Activated CD8-positive, alpha-beta T cell treated with anti-CD3 and anti-CD28 coated beads for 36 hours (primary cell): ENCODE data around the gene ZMIZ1. TPM values are rescaled to one million over a fixed set of nuclear protein-coding genes. Genes with fewer than 3 reads are reported as not detected.

ENCODE experiments used
- ATAC-seq: fragments of 200-7000 bp; cut with Tn5 transposase; one replicate; pipeline ENCODE4 v1.10.0; 2021; ENCODE audit warnings: mild to moderate bottlenecking, moderate library complexity
- CTCF ChIA-PET: fragments of 350-600 bp; sonication (Branson Sonifier 250); formaldehyde crosslinking; loops from one replicate; lab custom pipeline; 2021; ENCODE audit warnings: antibody characterized with exemption; lab: Charles Lee
- POLR2A ChIA-PET: fragments of 350-600 bp; sonication (Branson Sonifier 250); formaldehyde crosslinking; loops from one replicate; lab custom pipeline; 2021; ENCODE audit warnings: antibody characterized with exemption; lab: Charles Lee
- DNase-seq: peaks from one replicate; pipeline ENCODE4 v3.0.0-alpha.2; 2020
- H3K27ac Mint-ChIP-seq: one replicate; pipeline ENCODE4 v1.8.0; 2021; ENCODE audit warnings: mild to moderate bottlenecking, mixed read lengths
- H3K27me3 Mint-ChIP-seq: one replicate; pipeline ENCODE4 v1.8.0; 2021; ENCODE audit warnings: mixed read lengths
- H3K36me3 Mint-ChIP-seq: one replicate; pipeline ENCODE4 v1.8.0; 2021; ENCODE audit warnings: low read depth, mixed read lengths
- H3K4me1 Mint-ChIP-seq: one replicate; pipeline ENCODE4 v1.8.0; 2021; ENCODE audit warnings: low read depth, mixed read lengths
- H3K4me3 Mint-ChIP-seq: one replicate; pipeline ENCODE4 v1.8.0; 2021; ENCODE audit warnings: mild to moderate bottlenecking, moderate library complexity, mixed read lengths
- H3K9me3 Mint-ChIP-seq: one replicate; pipeline ENCODE4 v1.8.0; 2021; ENCODE audit warnings: mixed read lengths
- intact Hi-C: fragments of 100-400 bp; cut with micrococcal nuclease; formaldehyde crosslinking; loops from one replicate; pipeline ENCODE4 v1.10.0; 2022
- total RNA-seq, 2 experiments: library from RNA; stranded (reverse); gene quantifications; one replicate each; pipeline ENCODE4 v1.2.3, GENCODE V29; 2021
- TF ChIP-seq, protein P1 (sequence below): fragments of 200-600 bp; IDR thresholded peaks from one replicate; pipeline ENCODE4 v1.8.0; 2022; ENCODE audit warnings: antibody characterized with exemption, mild to moderate bottlenecking

ZMIZ1 gene
- total RNA-seq, 2 experiments from 2014 or later, result 46.5 to 52.2 TPM

- intact Hi-C loops, result no loop called here
- Mint-ChIP-seq H3K4me3 (no peak overlapping the region), H3K4me1 (peaks cover 28% of the 10 kb centered on the region), H3K27me3 (no peaks in the 10 kb centered on the region), H3K36me3 (no peaks in the 10 kb centered on the region), H3K27ac (no peak overlapping the region), H3K9me3 (no peaks in the 10 kb centered on the region)
- ATAC-seq (no peak), DNase-seq (no peak)
- POLR2A ChIA-PET, result no interaction called here
- TF ChIP-seq, protein P1, sequence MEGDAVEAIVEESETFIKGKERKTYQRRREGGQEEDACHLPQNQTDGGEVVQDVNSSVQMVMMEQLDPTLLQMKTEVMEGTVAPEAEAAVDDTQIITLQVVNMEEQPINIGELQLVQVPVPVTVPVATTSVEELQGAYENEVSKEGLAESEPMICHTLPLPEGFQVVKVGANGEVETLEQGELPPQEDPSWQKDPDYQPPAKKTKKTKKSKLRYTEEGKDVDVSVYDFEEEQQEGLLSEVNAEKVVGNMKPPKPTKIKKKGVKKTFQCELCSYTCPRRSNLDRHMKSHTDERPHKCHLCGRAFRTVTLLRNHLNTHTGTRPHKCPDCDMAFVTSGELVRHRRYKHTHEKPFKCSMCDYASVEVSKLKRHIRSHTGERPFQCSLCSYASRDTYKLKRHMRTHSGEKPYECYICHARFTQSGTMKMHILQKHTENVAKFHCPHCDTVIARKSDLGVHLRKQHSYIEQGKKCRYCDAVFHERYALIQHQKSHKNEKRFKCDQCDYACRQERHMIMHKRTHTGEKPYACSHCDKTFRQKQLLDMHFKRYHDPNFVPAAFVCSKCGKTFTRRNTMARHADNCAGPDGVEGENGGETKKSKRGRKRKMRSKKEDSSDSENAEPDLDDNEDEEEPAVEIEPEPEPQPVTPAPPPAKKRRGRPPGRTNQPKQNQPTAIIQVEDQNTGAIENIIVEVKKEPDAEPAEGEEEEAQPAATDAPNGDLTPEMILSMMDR, result no peak
- CTCF ChIA-PET, result interaction anchor here (1.1 kb wide), 1 partner anchor 107 kb away, joined by 4 read pairs; no protein-coding TSS in a partner anchor
Observed at GRCh38 chr10:79268161-79268601, 199.4 kb downstream of the ZMIZ1 start.

DNA sequence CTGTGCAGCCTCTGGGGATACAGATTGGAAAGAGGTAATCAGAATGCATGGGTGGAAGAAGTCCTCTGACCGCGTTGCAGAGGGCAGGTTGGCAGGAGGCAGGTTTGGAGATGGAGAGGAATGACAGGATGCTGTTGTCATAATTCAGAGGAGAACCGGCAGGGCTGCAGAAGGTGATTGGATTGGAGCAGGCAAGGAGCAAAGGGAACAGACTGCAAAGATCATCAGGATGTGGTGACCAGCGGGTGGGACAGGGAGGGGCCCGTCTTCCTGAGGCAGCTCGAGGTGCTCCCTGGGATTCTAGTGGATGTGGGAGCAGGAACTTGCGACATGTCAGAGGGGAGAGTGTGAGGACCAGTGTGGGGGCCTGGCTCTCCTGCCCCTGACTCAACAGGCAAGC is 200.0 kb downstream of the ZMIZ1 start:
- ATAC-seq (no peak), DNase-seq (no peak)
- Mint-ChIP-seq H3K27me3 (no peaks in the 10 kb centered on the region), H3K36me3 (no peaks in the 10 kb centered on the region), H3K27ac (no peak overlapping the region), H3K9me3 (no peaks in the 10 kb centered on the region), H3K4me1 (peaks cover 28% of the 10 kb centered on the region), H3K4me3 (no peak overlapping the region)
- intact Hi-C loops, result no loop called here
- TF ChIP-seq, protein P1, result no peak
- POLR2A ChIA-PET, result interaction anchor here (1.1 kb wide), 2 partner anchors 16 to 18 kb away, joined by 4 read pairs; no protein-coding TSS in a partner anchor
- CTCF ChIA-PET, result no interaction called here

- H3K4me3 Mint-ChIP-seq, result no peak overlapping the region
- no peak overlapping the region for H3K27ac Mint-ChIP-seq
- DNase-seq (no peak), ATAC-seq (no peak)
- no peaks in the 10 kb centered on the region for H3K9me3 Mint-ChIP-seq
- H3K4me1 Mint-ChIP-seq, result peaks cover 28% of the 10 kb centered on the region
- POLR2A ChIA-PET, result interaction anchor here (1.1 kb wide), 2 partner anchors 17 to 18 kb away, joined by 4 read pairs; no protein-coding TSS in a partner anchor
- H3K36me3 Mint-ChIP-seq, result no peaks in the 10 kb centered on the region
- CTCF ChIA-PET, result no interaction called here
- intact Hi-C loops, result no loop called here
- TF ChIP-seq, protein P1, result no peak
- no peaks in the 10 kb centered on the region for H3K27me3 Mint-ChIP-seq
Observed at GRCh38 chr10:79269443-79269842, 200.7 kb downstream of the ZMIZ1 start.

GRCh38 chr10:79269969-79270368 is 201.2 kb downstream of the ZMIZ1 start:
- DNase-seq (no peak), ATAC-seq (no peak)
- ChIA-PET POLR2A (no interaction called here), CTCF (no interaction called here)
- Mint-ChIP-seq H3K4me1 (peaks cover 26% of the 10 kb centered on the region), H3K9me3 (no peaks in the 10 kb centered on the region), H3K4me3 (no peak overlapping the region), H3K36me3 (no peaks in the 10 kb centered on the region), H3K27me3 (no peaks in the 10 kb centered on the region), H3K27ac (no peak overlapping the region)
- TF ChIP-seq, protein P1, result no peak
- intact Hi-C loops, result no loop called here

GRCh38 chr10:79270466-79271246 is 201.9 kb downstream of the ZMIZ1 start:
- H3K36me3 Mint-ChIP-seq, result no peaks in the 10 kb centered on the region
- CTCF ChIA-PET, result no interaction called here
- no peaks in the 10 kb centered on the region for H3K9me3 Mint-ChIP-seq
- H3K27me3 Mint-ChIP-seq, result no peaks in the 10 kb centered on the region
- peaks cover 23% of the 10 kb centered on the region for H3K4me1 Mint-ChIP-seq
- DNase-seq, result no peak
- H3K4me3 Mint-ChIP-seq, result no peak overlapping the region
- POLR2A ChIA-PET, result no interaction called here
- TF ChIP-seq, protein P1, result no peak
- ATAC-seq, result no peak
- intact Hi-C loops, result no loop called here
- H3K27ac Mint-ChIP-seq, result no peak overlapping the region
